IMR-90 (cell line): ENCODE measurements around the gene PLEKHG4. TPM values are rescaled to one million over a fixed set of nuclear protein-coding genes. Genes with fewer than 3 reads are reported as not detected.

Source experiments
- ATAC-seq: fragments of 200-7000 bp; cut with Tn5 transposase; 2 replicates; pipeline ENCODE4 v1.9.1; 2020; ENCODE audit warnings: low read depth, mild to moderate bottlenecking, moderate library complexity
- BruUV-seq: library from RNA; stranded (reverse); fragments of 400-500 nt; replicated peaks from 2 replicates; lab custom pipeline; 2021; lab: Mats Ljungman, UMichigan
- CTCF ChIA-PET: fragments of 300-600 bp; formaldehyde crosslinking; extraction: SDS; loops from one replicate; lab custom pipeline; 2021; ENCODE audit warnings: antibody characterized with exemption; lab: Yijun Ruan, JAX
- POLR2A ChIA-PET: fragments of 300-600 bp; sonication (Branson Sonifier 250); formaldehyde crosslinking; loops from one replicate; lab custom pipeline; 2022; ENCODE audit warnings: antibody characterized with exemption; ENCODE audit not compliant: unreplicated experiment; lab: Charles Lee
- DNase-seq: peaks from one replicate; pipeline ENCODE4 v3.0.0; 2013
- H2AFZ ChIP-seq: replicated peaks from 2 replicates; pipeline ENCODE3; 2013; ENCODE audit warnings: low read length, mild to moderate bottlenecking; ENCODE audit not compliant: poor library complexity
- H2AK5ac ChIP-seq: 2 replicates; pipeline ENCODE4 v1.6.1; 2013; ENCODE audit warnings: low read depth, low read length, inconsistent platforms
- H2AK9ac ChIP-seq: replicated peaks from 2 replicates; pipeline ENCODE3; 2013; ENCODE audit warnings: mild to moderate bottlenecking, low read depth, low read length, moderate library complexity; ENCODE audit not compliant: poor library complexity
- H2BK120ac ChIP-seq: 2 replicates; pipeline ENCODE4 v1.6.1; 2013; ENCODE audit warnings: low read depth, low read length, inconsistent platforms
- H2BK15ac ChIP-seq: 3 replicates; pipeline ENCODE4 v1.6.1; 2013; ENCODE audit warnings: low read depth, low read length, inconsistent platforms
- H2BK20ac ChIP-seq: 2 replicates; pipeline ENCODE4 v1.6.1; 2013; ENCODE audit warnings: low read depth, mild to moderate bottlenecking, inconsistent platforms, low read length, moderate library complexity
- H2BK5ac ChIP-seq: 2 replicates; pipeline ENCODE4 v1.6.1; 2013; ENCODE audit warnings: mild to moderate bottlenecking, low read depth, low read length, inconsistent platforms; ENCODE audit not compliant: poor library complexity, severe bottlenecking
- H3K14ac ChIP-seq: replicated peaks from 2 replicates; pipeline ENCODE4 v1.6.1; 2013; ENCODE audit warnings: low read depth, low read length, inconsistent platforms
- H3K18ac ChIP-seq: 2 replicates; pipeline ENCODE4 v1.6.1; 2013; ENCODE audit warnings: low read depth, low read length, control low read depth
- H3K23ac ChIP-seq: 2 replicates; pipeline ENCODE4 v1.6.1; 2013; ENCODE audit warnings: low read depth, low read length, inconsistent platforms
- H3K27ac ChIP-seq: 2 replicates; pipeline ENCODE4 v1.5.1; 2013; ENCODE audit warnings: mild to moderate bottlenecking, control low read depth, low read length; ENCODE audit not compliant: insufficient read depth
- H3K27me3 ChIP-seq: 2 replicates; pipeline ENCODE4 v1.6.1; 2013; ENCODE audit warnings: low read length; ENCODE audit not compliant: control insufficient read depth, insufficient read depth
- H3K36me3 ChIP-seq: 2 replicates; pipeline ENCODE4 v1.6.1; 2013; ENCODE audit warnings: low read length, mixed read lengths; ENCODE audit not compliant: control insufficient read depth, insufficient read depth
- H3K4ac ChIP-seq: 2 replicates; pipeline ENCODE4 v1.6.1; 2013; ENCODE audit warnings: low read depth, low read length, inconsistent platforms
- H3K4me1 ChIP-seq: 2 replicates; pipeline ENCODE4 v1.6.1; 2013; ENCODE audit warnings: low read length, mixed read lengths; ENCODE audit not compliant: control insufficient read depth, insufficient read depth
- H3K4me2 ChIP-seq: 2 replicates; pipeline ENCODE4 v1.6.1; 2013; ENCODE audit warnings: low read depth, mild to moderate bottlenecking, control low read depth, low read length, moderate library complexity
- H3K4me3 ChIP-seq: 2 replicates; pipeline ENCODE4 v1.5.1; 2013; ENCODE audit warnings: low read depth, mild to moderate bottlenecking, control low read depth, low read length, moderate library complexity; ENCODE audit not compliant: insufficient read depth
- H3K56ac ChIP-seq: 2 replicates; pipeline ENCODE4 v1.6.1; 2013; ENCODE audit warnings: low read length, inconsistent platforms; ENCODE audit not compliant: insufficient read depth; ENCODE audit errors: extremely low read depth
- H3K79me1 ChIP-seq, 2 experiments: 2 replicates each; pipeline ENCODE4 v1.6.1; 2013; ENCODE audit warnings: low read length in 2 of 2, inconsistent platforms in 1 of 2, low read depth in 1 of 2
- H3K9ac ChIP-seq: 2 replicates; pipeline ENCODE4 v1.6.1; 2013; ENCODE audit warnings: low read depth, low read length, control low read depth
- H3K9me1 ChIP-seq: 2 replicates; pipeline ENCODE4 v1.6.1; 2013; ENCODE audit warnings: low read length, inconsistent platforms; ENCODE audit not compliant: insufficient read depth
- H3K9me3 ChIP-seq: 2 replicates; pipeline ENCODE4 v1.6.1; 2013; ENCODE audit warnings: low read length; ENCODE audit not compliant: control insufficient read depth, insufficient read depth
- H4K20me1 ChIP-seq: 2 replicates; pipeline ENCODE4 v1.6.1; 2013; ENCODE audit warnings: low read length, inconsistent platforms; ENCODE audit not compliant: insufficient read depth
- H4K5ac ChIP-seq: 2 replicates; pipeline ENCODE4 v1.6.1; 2013; ENCODE audit warnings: mild to moderate bottlenecking, low read depth, low read length, control low read depth
- H4K8ac ChIP-seq, 2 experiments: 2 replicates each; pipeline ENCODE4 v1.6.1; 2013; ENCODE audit warnings: low read depth in 2 of 2, low read length in 2 of 2, control low read depth in 1 of 2, inconsistent platforms in 1 of 2
- H4K91ac ChIP-seq: 2 replicates; pipeline ENCODE4 v1.6.1; 2013; ENCODE audit warnings: low read depth, low read length, inconsistent platforms; ENCODE audit not compliant: insufficient read depth
- CEBPB ChIP-seq: IDR thresholded peaks from 2 replicates; pipeline ENCODE4 v1.6.1; 2012; ENCODE audit warnings: low read depth, low read length, improper control_type of control experiment
- WGBS, 2 experiments: methylation state at CpG; one replicate each; pipeline versions ENCODE4 v1.1.5 to v1.1.7; 2013; ENCODE audit warnings: missing lambda C conversion rate in 2 of 2; ENCODE audit not compliant: insufficient read length in 1 of 2; ENCODE audit errors: extremely low coverage in 2 of 2; 5-methylcytosine and 5-hydroxymethylcytosine counted together
- dilution Hi-C: fragments of 300-500 bp; cut with HindIII; formaldehyde crosslinking; loops from one replicate; pipeline ENCODE4 v1.14.3; 2018; ENCODE audit warnings: low sequenced_read_pairs; ENCODE audit not compliant: unreplicated experiment
- in situ Hi-C: fragments of 300-500 bp; cut with MboI; formaldehyde crosslinking; loops from 3 replicates; pipeline ENCODE4 v1.14.3; 2019; ENCODE audit warnings: low sequenced_read_pairs, inconsistent platforms, mixed read lengths
- intact Hi-C: fragments of 100-400 bp; cut with micrococcal nuclease; formaldehyde crosslinking; loops from 2 replicates; pipeline ENCODE4 v1.10.0; 2022
- polyA plus RNA-seq, 3 experiments: library from polyadenylated mRNA; depleted of rRNA; stranded (reverse); fragments of >200 nt; gene quantifications; 2 replicates each; pipeline ENCODE4 v1.2.3, GENCODE V29; 2012; ENCODE audit warnings: low replicate concordance in 1 of 3
- total RNA-seq: library from RNA; depleted of rRNA; stranded (reverse); fragments of >200 nt; gene quantifications from 2 replicates; pipeline ENCODE4 v1.2.3, GENCODE V29; 2012

The PLEKHG4 gene
- total and polyA plus RNA-seq, 2 of the 4 experiments (the other 2 are of a cell fraction), result 14.0 to 50.7 TPM

- Histone ChIP-seq H3K18ac (peak overlapping the region; percentile 19; the same call in 1 of the 2 replicates), H4K91ac (0 out of 2 replicates have a peak overlapping the region, but pooled peaks have one; percentile 51), H4K5ac (0 out of 2 replicates have a peak overlapping the region, but pooled peaks have one; percentile 8)
Observed at GRCh38 chr16:67294171-67294757, 14.9 kb downstream of the PLEKHG4 start.

More at GRCh38 chr16:67294171-67294757, 14.9 kb downstream of the PLEKHG4 start:
- POLR2A ChIA-PET, result no interaction called here
- Histone ChIP-seq H3K27me3 (no peaks in the 10 kb centered on the region), H2BK15ac (peak overlapping the region; percentile 49; the same call in 2 of the 3 replicates), H3K4me1 (peaks cover 31% of the 10 kb centered on the region), H2BK5ac (no peak overlapping the region), H3K56ac (no peak overlapping the region), H3K36me3 (no peaks in the 10 kb centered on the region), H2AFZ (no peak overlapping the region), H3K9ac (no peak overlapping the region), H3K4ac (peak overlapping the region; percentile 30), H3K14ac (peak overlapping the region; percentile 33), H3K27ac (no peak overlapping the region), H2AK9ac (peak overlapping the region; percentile 56), H3K4me3 (no peak overlapping the region), H3K4me2 (no peak overlapping the region), H2BK120ac (peak overlapping the region; percentile 0), H4K8ac (no peak overlapping the region), H2AK5ac (peak overlapping the region; percentile 66; the same call in 1 of the 2 replicates), H3K79me1 (no peaks in the 10 kb centered on the region), H2BK20ac (peak overlapping the region; percentile 77), H3K23ac (0 out of 2 replicates have a peak overlapping the region, but pooled peaks have one; percentile 24), H4K20me1 (no peaks in the 10 kb centered on the region; the same call in 1 of the 2 replicates), H3K9me3 (no peaks in the 10 kb centered on the region), H3K9me1 (peaks cover 26% of the 10 kb centered on the region)
- intact Hi-C loops (no loop called here), in situ Hi-C loops (no loop called here), dilution Hi-C loops (no loop called here)
- no CpG with 5 or more reads among the region's 4 CpGs for WGBS, 2 experiments
- DNase-seq, result no peak
- ATAC-seq, result no peak
- BruUV-seq, result no TSS peak
- CTCF ChIA-PET, result interaction anchor here (0.5 kb wide), 1 partner anchor 38 kb away, joined by 3 read pairs; no protein-coding TSS in a partner anchor
- no peak for TF ChIP-seq CEBPB
